Transverse colon (tissue), 4 donors: Measurements from ENCODE around the gene ADGRB3. TPM values are rescaled to one million over a fixed set of nuclear protein-coding genes. Genes with fewer than 3 reads are reported as not detected.

Experiments
- DNase-seq: peaks from one replicate; pipeline ENCODE4 v3.0.0-alpha.2; 2019
- H3K27ac ChIP-seq, 4 donors: fragments of 200-600 bp; sonication (generic); 2 replicates each; pipeline ENCODE4 v1.5.1; 2016 to 2018; ENCODE audit warnings: inconsistent platforms in 4 of 4
- H3K27me3 ChIP-seq: fragments of 200-600 bp; sonication (generic); 2 replicates; pipeline ENCODE4 v1.5.1; 2017; ENCODE audit warnings: inconsistent platforms
- H3K36me3 ChIP-seq, 4 donors: fragments of 200-600 bp; sonication (generic); 2 replicates each; pipeline ENCODE4 v1.5.1; 2017 to 2019; ENCODE audit warnings: inconsistent platforms in 4 of 4
- H3K4me1 ChIP-seq, 4 donors: fragments of 200-600 bp; sonication (generic); 2 replicates each; pipeline ENCODE4 v1.5.1; 2017 to 2020; ENCODE audit warnings: inconsistent platforms in 4 of 4
- H3K4me3 ChIP-seq, 4 donors: fragments of 200-600 bp; sonication (generic); 1 replicate in 1 of 4; 2 replicates in 3 of 4; pipeline versions ENCODE4 v1.5.1 to v1.6.1; 2017 to 2019; ENCODE audit warnings: inconsistent platforms in 4 of 4
- H3K9me3 ChIP-seq, 2 donors: fragments of 200-600 bp; sonication (generic); 2 replicates each; pipeline ENCODE4 v1.5.1; 2017 to 2019; ENCODE audit warnings: inconsistent platforms in 2 of 2
- CTCF ChIP-seq, 5 experiments: fragments of 200-600 bp in 3 of 5; fragments of 450-650 bp in 2 of 5; sonication (generic) in 3 of 5; IDR thresholded peaks; 1 replicate in 2 of 5; 2 replicates in 3 of 5; pipeline ENCODE4 v1.5.1; 2016 to 2017; ENCODE audit warnings: antibody characterized with exemption in 5 of 5, inconsistent platforms in 3 of 5, mild to moderate bottlenecking in 2 of 5, moderate library complexity in 1 of 5
- EP300 ChIP-seq: sonication (generic); formaldehyde crosslinking; IDR thresholded peaks from one replicate; pipeline ENCODE4 v1.6.1; 2017; ENCODE audit warnings: antibody characterized with exemption, low read depth
- POLR2A ChIP-seq: fragments of 450-650 bp; IDR thresholded peaks from one replicate; pipeline ENCODE4 v1.6.1; 2016; ENCODE audit warnings: antibody characterized with exemption, mild to moderate bottlenecking, moderate library complexity
- POLR2AphosphoS5 ChIP-seq, 3 donors: sonication (generic); formaldehyde crosslinking; IDR thresholded peaks; one replicate each; pipeline ENCODE4 v1.6.1; 2016; ENCODE audit warnings: antibody characterized with exemption in 3 of 3
- WGBS, 2 donors: methylation state at CpG; one replicate each; pipeline ENCODE4 v1.1.5; 2018; ENCODE audit warnings: low coverage in 1 of 2; 5-methylcytosine and 5-hydroxymethylcytosine counted together
- in situ Hi-C, 4 donors: fragments of 200-750 bp; cut with MboI; loops; one replicate each; pipeline versions ENCODE4 v1.15.0 to v1.15.1; 2017; ENCODE audit warnings: low sequenced_read_pairs in 3 of 4, low pct_ligation_motif_present in 1 of 4, low pct_unique_long_range_greater_than_20kb in 1 of 4
- intact Hi-C: fragments of 100-400 bp; cut with DNase I; formaldehyde crosslinking; loops from one replicate; pipeline ENCODE4 v1.15.1; 2023; ENCODE audit warnings: low total_unique reads
- total RNA-seq, 4 donors: library from RNA; depleted of rRNA; stranded (reverse); fragments of >200 nt; gene quantifications; one replicate each; pipeline ENCODE4 v1.1.0, GENCODE V29; 2016

The ADGRB3 gene
- total RNA-seq, 4 donors from 2014 or later = 0.37 to 20.5 (median 2.2) TPM

- H3K36me3 ChIP-seq = no peaks in the 10 kb centered on the region
- no peaks in the 10 kb centered on the region for H3K27me3 ChIP-seq
- in situ Hi-C loops = no loop called here
- TF ChIP-seq EP300 (no peak), POLR2AphosphoS5 (IDR thresholded peaks at IDR 0.05) (no peak), POLR2A (no peak), CTCF (IDR thresholded peaks at IDR 0.05) (no peak)
- H3K4me3 ChIP-seq = no peak overlapping the region
- no peaks in the 10 kb centered on the region for H3K4me1 ChIP-seq
- DNase-seq = no peak
- no peak overlapping the region for H3K27ac ChIP-seq
- intact Hi-C loops = no loop called here
- H3K9me3 ChIP-seq = no peaks in the 10 kb centered on the region
- 66 to 69% methylated on average over 3 of the region's 3 CpGs for WGBS, 2 donors
Observed at GRCh38 chr6:69007781-69008180, 372.7 kb downstream of the ADGRB3 start.

- Histone ChIP-seq H3K27me3 (no peaks in the 10 kb centered on the region), H3K4me3 (no peak overlapping the region), H3K4me1 (no peaks in the 10 kb centered on the region), H3K27ac (no peak overlapping the region), H3K9me3 (no peaks in the 10 kb centered on the region), H3K36me3 (no peaks in the 10 kb centered on the region)
- in situ Hi-C loops (no loop called here), intact Hi-C loops (no loop called here)
- TF ChIP-seq EP300 = no peak
- no peak for TF ChIP-seq POLR2AphosphoS5 (IDR thresholded peaks at IDR 0.05)
- TF ChIP-seq CTCF (IDR thresholded peaks at IDR 0.05) = no peak
- no peak for TF ChIP-seq POLR2A
- WGBS, 2 donors = 61 to 73% methylated on average over 2 of the region's 2 CpGs
- DNase-seq = no peak
Observed at GRCh38 chr6:69012211-69012610, 377.1 kb downstream of the ADGRB3 start.

- in situ Hi-C loops (no loop called here), intact Hi-C loops (no loop called here)
- H3K27me3 ChIP-seq = no peaks in the 10 kb centered on the region
- H3K27ac ChIP-seq = no peak overlapping the region
- 75 to 77% methylated on average over 4 of the region's 4 CpGs for WGBS, 2 donors
- no peaks in the 10 kb centered on the region for H3K4me1 ChIP-seq
- TF ChIP-seq POLR2A = no peak
- TF ChIP-seq EP300 = no peak
- no peak for TF ChIP-seq POLR2AphosphoS5 (IDR thresholded peaks at IDR 0.05)
- no peak for TF ChIP-seq CTCF (IDR thresholded peaks at IDR 0.05)
- H3K4me3 ChIP-seq = no peak overlapping the region
- H3K36me3 ChIP-seq = no peaks in the 10 kb centered on the region
- no peaks in the 10 kb centered on the region for H3K9me3 ChIP-seq
- DNase-seq = no peak
Observed at GRCh38 chr6:69012876-69013275, 377.8 kb downstream of the ADGRB3 start.

DNA sequence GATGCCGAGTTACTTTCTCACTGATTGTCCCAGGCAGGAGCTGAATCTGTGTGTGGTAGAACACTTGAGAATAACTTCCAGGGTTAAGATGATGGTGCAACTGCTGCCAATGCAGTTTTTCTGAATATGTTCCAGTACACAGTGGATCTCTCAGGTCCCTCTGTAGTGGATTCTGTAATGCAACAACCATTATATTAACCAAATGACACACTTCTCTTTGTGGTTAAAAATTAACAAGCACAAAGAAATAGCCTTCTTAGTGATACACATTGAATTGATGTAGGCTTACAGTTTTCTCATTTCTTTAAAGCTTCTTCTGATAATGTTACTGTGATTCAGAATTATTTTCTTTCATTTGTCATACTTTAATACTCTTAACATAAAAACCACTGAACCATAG is 383.8 kb downstream of the ADGRB3 start:
- DNase-seq = no peak
- in situ Hi-C loops (no loop called here), intact Hi-C loops (no loop called here)
- Histone ChIP-seq H3K36me3 (no peaks in the 10 kb centered on the region), H3K27me3 (no peaks in the 10 kb centered on the region), H3K9me3 (no peaks in the 10 kb centered on the region), H3K4me1 (no peaks in the 10 kb centered on the region), H3K27ac (no peak overlapping the region), H3K4me3 (no peak overlapping the region)
- no peak for TF ChIP-seq POLR2A
- no peak for TF ChIP-seq POLR2AphosphoS5 (IDR thresholded peaks at IDR 0.05)
- TF ChIP-seq EP300 = no peak
- no peak for TF ChIP-seq CTCF (IDR thresholded peaks at IDR 0.05)
- WGBS, 2 donors = 91 to 95% methylated on average over 1 of the region's 1 CpG
